Raji (cell line): ENCODE results near the gene ADGB.

Experiments used
- POLR2A ChIP-seq: IDR thresholded peaks from 2 replicates; pipeline ENCODE4 v1.6.1; 2011; ENCODE audit warnings: low read depth, low read length, control low read depth; ENCODE audit not compliant: insufficient read depth

The ADGB gene

DNA sequence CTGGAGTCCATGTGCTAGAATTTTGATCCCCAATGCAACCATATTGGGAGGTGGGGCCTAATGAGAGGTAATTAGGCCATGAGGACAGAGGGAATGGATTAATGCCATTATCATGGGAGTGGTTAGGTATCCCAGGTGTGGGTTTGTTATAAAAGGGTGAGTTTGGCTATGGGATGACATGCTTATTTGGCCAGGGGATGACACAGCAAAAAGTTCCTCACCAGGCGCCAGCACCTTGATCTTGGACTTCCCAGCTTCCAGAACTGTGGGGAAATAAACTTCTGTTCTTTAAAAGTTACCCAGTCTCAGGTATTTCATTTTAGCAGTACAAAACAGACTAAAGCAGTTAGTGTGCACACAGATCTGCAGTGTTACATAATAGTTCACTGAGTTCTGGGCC is 84.1 kb downstream of the ADGB start:
- no peak for TF ChIP-seq POLR2A

DNA sequence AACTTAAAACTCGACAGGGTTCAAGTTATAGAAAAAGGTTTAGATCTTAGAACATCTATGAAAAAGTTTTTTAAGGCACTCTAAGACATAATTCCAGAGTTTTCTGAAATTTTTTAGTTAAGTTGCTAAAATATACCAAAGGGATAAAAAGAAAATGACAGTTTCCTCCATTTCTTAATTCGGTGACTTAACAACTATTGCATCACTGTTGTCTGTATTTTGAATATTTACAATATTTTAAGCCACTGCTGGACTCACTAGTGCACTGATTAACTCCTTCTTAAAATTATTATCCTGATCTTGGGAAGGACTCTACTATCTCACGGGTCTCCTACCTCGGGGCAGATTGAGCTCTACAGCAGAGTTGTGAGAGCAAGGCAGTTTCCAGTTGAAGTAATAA is 91.0 kb downstream of the ADGB start:
- TF ChIP-seq POLR2A: no peak

DNA sequence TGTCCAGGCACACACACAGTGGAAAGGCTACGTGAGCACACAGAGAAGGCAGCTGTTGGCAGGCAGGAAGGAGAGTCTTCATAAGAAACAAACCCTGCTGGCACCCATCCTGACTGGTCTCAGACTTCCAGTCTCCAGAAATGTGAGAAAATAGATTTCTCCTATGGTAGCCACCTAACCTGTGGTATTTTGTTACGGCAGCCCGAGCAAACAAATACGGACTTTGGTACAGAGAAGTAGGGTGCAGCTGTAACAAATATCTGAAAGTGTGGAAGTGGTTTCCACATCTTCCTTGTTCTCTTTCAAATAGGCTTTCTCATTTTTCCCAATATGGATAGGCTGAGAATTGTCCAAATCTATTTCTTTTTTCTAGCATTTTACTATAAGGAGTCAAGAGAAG is 94.6 kb downstream of the ADGB start:
- TF ChIP-seq POLR2A: no peak

DNA sequence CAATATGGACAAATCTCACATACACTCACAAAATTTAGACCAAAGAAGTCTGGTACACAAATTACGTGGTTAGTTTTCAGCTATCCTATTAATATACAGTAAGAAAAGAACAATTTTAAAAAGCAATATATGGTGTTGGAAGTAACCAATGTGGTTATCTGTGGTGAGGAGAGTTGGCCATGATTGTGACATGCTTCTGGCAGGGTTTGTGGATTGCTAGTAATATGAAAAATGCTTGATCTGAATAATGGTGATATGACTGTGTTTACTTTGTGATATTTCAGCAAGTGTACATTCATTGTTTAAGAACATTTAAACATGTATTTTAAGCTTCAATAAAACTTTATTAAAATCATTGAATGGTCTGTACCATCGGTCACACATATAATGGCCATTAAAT is 99.1 kb downstream of the ADGB start:
- TF ChIP-seq POLR2A: no peak

DNA sequence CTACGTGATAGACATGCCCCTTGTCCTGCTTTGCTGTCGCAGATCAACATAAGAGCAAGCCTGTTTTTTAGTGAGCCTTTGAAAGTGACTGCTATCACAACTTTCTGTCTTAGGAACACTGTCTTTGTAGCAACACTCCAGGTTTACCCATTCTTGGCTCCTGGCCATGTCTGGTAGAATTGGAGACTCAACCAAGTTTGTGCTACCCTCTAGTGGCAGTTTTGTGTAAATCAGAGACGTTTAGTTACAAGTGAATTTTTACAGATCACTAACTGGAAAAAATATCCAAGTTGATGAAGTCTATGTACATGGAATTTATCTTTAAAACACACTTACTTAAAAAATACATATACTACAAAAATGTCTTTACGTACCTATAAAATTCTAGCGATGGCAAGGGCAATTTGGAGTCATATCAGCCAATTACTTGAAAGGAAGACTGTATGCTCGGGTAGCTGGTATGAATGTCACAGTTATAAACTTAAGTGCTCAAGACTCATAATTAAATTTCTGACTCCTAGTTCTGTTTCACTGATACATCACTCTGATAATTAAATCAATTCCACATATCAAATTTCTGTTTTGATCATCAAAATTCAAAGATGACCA is 101.4 kb downstream of the ADGB start:
- no peak for TF ChIP-seq POLR2A

DNA sequence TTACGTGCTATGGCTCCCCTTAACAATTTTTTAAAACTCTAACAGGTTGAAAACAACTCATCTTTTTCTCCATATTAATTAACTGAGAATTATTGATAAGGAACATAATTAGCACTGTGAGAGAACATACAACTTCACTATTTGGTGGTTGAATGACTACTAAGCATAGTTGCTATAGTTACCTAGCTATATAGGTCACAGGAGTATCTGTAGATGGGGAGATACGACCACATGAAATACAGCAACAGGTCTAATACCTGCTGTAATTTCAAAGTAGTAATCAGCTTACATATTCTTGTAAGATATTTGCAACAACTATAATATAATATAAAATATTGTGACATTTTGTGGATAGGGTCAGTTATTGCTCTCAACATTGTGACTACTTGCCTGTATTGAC is 102.9 kb downstream of the ADGB start:
- no peak for TF ChIP-seq POLR2A

DNA sequence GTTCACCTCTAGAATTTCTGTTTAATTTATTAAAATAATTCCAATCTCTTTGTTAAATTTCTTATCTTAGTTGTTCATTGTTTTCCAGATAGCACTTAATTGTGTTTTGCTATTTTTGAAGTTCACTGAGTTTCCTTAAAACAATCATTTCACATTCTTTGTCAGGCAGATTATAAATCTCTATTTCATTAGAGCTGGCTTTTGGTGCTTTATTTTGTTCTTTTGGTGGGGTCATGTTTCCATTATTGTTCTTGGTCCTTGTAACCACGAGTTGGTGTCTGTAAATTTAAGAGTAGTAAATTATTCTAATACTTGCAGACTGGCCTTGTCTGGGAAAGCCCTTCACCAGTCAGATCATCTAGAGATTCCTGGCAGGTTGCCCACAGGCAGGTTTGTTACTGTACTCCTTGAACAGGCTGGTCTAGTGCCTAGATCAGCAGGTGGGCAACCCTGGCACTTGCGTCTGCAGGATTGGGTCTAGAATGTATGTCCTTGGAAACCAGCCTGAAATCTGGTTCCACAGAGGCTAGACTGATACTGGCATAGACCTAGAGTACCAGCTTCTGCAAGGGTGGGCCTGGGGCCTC is 110.4 kb downstream of the ADGB start:
- no peak for TF ChIP-seq POLR2A

DNA sequence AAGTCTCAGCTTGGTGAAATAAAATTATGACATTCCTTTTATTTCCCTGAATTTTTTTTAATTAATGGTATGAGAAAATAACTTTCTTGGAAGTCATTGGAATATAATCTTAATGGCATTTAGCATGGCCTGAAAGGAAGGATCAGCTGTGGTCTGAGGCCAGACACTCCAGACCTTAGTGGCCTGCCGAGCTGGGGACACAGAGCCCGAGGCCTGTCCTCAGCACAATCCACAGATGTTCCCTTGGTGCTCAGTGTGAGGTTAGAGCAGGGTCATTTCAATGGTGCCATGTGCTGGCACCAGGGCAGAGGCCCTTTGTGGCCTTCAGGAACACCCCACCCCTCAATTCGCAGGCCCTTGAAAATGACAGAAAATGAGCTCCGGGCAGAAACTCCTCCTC is 120.6 kb downstream of the ADGB start:
- no peak for TF ChIP-seq POLR2A

DNA sequence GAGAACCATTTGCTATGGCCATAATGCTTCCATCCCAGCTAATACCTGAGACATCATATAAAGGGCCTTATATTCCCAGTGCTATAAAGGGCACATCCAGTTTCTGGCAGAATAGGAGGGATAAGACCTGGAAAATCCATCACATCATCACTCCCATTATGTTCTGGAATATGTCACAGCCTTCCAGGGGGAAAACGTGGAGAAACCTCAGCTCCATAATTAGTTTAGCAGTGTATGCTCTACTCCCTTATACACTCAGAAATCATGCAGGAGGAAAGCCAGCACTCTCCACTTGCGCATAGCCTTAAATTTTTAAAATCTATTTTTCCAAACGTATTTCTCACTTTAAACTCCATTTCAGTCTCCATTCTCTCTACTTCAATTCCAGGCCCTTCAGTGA is 140.9 kb downstream of the ADGB start:
- no peak for TF ChIP-seq POLR2A

DNA sequence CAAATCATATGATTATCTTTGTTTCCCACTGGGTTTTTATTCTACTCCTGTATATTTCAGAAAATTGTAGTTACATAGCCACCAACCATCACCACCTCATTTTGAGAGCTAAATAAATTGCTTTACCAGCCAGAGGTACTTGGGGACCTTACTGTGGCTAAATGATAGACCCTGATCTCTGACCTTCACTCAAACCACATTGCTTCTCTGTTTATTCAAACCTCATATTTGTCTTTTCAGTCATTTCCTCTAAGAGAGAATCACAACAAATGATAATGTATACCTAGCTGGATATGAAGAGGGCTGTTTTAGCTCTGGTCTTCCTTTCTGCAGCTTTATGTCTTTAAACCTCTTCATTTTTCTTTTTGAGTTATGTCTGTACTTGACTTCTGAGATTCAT is 142.8 kb downstream of the ADGB start:
- TF ChIP-seq POLR2A: no peak

DNA sequence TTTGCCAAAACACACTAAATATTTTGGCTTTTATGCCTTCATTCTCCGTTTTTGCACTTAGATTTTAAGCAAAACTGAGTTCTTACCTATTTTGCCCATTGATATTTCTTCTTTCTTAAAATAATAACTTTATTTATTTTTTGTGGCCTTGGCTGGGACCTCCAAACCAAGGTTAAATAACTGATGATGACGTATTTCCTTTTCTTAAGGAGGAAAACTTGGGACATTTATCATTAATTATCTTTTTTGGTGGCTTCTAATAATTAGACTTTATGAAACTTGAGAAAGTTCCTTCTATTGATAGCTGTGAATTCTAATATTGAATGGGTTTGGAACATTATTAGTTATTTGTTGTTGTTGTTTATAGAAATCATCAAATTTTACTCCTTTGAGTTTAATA is 154.5 kb downstream of the ADGB start:
- TF ChIP-seq POLR2A: no peak

DNA sequence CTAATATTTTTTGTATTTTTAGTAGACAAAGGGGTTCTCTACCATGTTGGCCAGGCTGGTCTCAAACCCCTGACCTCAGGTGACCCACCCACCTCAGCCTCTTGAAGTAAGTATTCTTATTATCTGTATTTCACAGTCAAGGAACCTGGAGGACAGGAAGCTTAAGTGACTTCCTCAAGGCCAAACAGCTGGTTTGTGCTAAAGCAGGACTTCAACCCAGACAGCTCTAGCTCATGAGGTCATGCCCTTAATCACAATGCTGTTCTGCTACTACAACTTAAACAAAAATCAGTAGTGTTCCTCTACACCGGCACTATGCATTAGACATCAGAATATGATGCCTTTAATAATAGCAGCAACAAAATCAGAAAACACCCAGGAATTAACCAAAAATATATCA is 168.9 kb downstream of the ADGB start:
- no peak for TF ChIP-seq POLR2A

DNA sequence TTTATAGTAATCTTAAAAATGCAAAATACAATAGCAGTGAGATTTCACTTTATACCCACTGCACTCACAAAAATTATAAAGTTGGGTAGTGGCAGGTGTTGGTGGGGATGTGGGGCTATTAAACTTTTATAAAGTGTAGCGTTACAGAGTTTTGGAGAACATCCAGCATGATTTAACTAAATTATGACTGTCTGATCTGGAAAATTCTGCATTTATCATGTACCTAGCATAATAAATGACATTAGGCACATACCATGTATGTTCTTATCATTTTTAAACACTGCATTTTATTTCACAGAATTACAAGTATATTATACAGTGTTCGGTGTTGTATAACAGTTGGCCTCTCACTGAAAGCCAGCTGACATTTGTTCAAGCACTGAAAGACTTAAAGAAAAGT is 169.9 kb downstream of the ADGB start:
- no peak for TF ChIP-seq POLR2A

DNA sequence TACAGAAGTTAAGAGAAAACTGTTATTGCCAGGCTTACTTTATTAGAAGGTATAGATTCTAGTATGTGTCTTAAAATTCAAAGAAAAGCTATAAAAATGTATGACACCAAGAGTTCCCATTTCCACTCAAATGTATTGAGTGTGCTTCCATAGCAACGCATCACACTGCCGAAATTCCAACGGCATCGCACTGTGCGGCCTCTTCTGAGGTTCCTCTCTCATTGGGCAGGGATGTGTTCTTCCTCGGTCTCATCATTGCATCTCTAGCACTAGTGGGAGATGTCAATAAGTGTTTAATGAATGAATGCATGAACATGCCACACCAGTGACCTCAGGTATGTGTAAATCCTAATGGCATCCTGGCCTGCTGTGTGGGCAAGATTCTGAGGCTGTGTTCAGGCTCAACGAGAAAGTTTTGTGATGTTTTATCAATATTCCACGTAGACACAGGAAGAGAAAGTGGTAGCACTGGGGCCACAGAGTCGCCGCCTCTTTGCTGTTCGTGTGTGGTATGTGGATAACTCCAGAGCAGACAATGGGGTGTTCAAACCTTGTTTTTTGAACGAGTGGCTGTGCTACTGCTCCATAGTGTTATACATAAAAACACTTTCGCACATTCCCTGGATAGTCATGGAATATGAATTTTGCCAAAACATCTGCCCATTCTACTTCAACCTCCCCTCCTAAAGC is 171.6 kb downstream of the ADGB start:
- TF ChIP-seq POLR2A: no peak

DNA sequence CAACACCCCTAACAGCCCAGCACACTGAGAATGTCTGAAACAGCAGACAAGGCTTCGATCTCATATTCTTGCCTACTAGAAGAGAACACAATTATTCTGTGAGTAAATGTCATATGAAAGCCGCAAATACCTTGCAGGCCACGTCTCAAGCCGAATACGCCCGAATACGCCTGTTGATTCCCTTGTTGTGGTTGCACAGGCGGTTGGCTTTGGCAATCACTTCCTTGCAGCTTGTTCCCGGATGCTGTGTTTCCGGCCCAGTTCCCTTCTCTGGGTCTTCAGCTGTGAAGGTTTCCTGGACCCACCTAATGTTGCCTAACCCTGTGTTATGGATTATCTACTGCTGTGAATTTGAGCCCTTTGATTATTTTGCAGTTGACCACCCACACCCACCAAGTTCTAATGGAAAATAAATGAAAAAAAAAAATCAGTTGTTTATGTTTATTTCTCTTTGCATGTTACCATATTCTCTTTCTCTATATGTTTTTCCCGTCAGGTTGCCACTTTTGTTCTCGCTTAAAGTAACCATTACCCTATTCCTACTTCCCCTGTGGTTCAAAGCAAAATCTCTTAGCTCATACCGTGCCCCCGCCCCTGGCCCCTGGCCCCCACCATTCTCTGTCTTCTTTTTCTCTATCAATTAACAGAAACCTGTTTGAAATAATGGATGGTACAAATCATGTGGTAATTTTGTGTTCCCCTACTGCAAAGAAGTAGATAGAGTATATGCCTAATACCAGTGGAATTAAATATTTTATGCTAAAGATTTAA is 172.4 kb downstream of the ADGB start:
- TF ChIP-seq POLR2A: no peak

DNA sequence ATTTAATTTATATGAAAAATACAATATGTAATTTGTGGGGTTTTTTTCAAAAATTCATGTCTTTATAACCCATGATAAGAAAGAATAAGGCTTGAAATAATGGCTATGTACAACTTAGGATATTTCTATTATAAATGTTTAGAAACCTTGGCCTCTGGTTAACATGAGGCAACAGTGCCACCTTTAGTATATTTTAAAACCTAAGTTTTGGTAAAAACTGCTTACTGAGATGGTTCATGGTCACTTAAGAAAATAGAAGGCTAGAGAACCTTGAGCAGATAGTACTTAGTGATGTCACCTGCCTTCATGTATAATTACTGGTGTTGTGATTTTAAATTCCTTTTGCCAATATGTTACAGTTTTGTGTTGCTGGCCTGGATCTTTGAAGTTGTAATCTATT is 176.4 kb downstream of the ADGB start:
- no peak for TF ChIP-seq POLR2A
